ENCODE data around the gene PGD. TPM values are rescaled to one million over a fixed set of nuclear protein-coding genes. Genes with fewer than 3 reads are reported as not detected.

Gene PGD
- total RNA-seq, 1 experiment from 2014 or later: 70.6 TPM

GRCh38 chr1:10428984-10429383 lies 30.1 kb downstream of the PGD start:
- POLR2A ChIA-PET: interaction anchor here (0.7 to 4.8 kb wide), 5 partner anchors 28 to 486 kb away, joined by 3 to 73 read pairs (median 3); partner anchors contain the start of genes LZIC and NMNAT1
- H3K9me3 Mint-ChIP-seq (ENCODE audit: unreplicated experiment): no peaks in the 10 kb centered on the region
- no TSS peak for BruUV-seq (replicated peaks)
- H3K4me1 Mint-ChIP-seq (ENCODE audit: insufficient read depth, unreplicated experiment): peaks cover 10% of the 10 kb centered on the region
- no peak overlapping the region for H3K27ac Mint-ChIP-seq (ENCODE audit: low read depth, unreplicated experiment)
- H3K27me3 Mint-ChIP-seq (ENCODE audit: insufficient read depth, unreplicated experiment): no peaks in the 10 kb centered on the region
- intact Hi-C loops (cut with micrococcal nuclease): loop anchor here (1.0 to 5.0 kb wide), 3 partner anchors 52 to 562 kb away; partner anchors contain the start of gene KIF1B
- no peak for TF ChIP-seq CTCF (IDR thresholded peaks at IDR 0.05; ENCODE audit: unreplicated experiment)
- CTCF ChIA-PET: interaction anchor here (0.5 to 8.2 kb wide), 23 partner anchors 9 to 803 kb away, joined by 3 to 119 read pairs (median 4); partner anchors contain the start of genes CORT and KIF1B
- peaks cover 5% of the 10 kb centered on the region for H3K36me3 Mint-ChIP-seq (ENCODE audit: insufficient read depth, unreplicated experiment)
- peak overlapping the region; percentile 89 for H3K4me3 Mint-ChIP-seq (ENCODE audit: unreplicated experiment)
- DNase-seq (ENCODE audit: unreplicated experiment): no peak

- ChIA-PET CTCF (interaction anchor here (0.5 to 8.2 kb wide), 32 partner anchors 9 to 804 kb away, joined by 3 to 119 read pairs (median 4); partner anchors contain the start of genes KIF1B and PEX14), POLR2A (interaction anchor here (0.6 to 4.8 kb wide), 9 partner anchors 20 to 237 kb away, joined by 3 to 73 read pairs (median 5); partner anchors contain the start of genes CORT, PEX14 and PGD)
- no peak for DNase-seq (ENCODE audit: unreplicated experiment)
- Mint-ChIP-seq H3K4me1 (ENCODE audit: insufficient read depth, unreplicated experiment) (peaks cover 10% of the 10 kb centered on the region), H3K27me3 (ENCODE audit: insufficient read depth, unreplicated experiment) (no peaks in the 10 kb centered on the region), H3K36me3 (ENCODE audit: insufficient read depth, unreplicated experiment) (peaks cover 5% of the 10 kb centered on the region), H3K4me3 (ENCODE audit: unreplicated experiment) (peak overlapping the region; percentile 89), H3K27ac (ENCODE audit: low read depth, unreplicated experiment) (peak overlapping the region; percentile 87), H3K9me3 (ENCODE audit: unreplicated experiment) (no peaks in the 10 kb centered on the region)
- TF ChIP-seq CTCF (IDR thresholded peaks at IDR 0.05; ENCODE audit: unreplicated experiment): no peak
- intact Hi-C loops (cut with micrococcal nuclease): loop anchor here (2.0 to 5.0 kb wide), 2 partner anchors 487 to 563 kb away; partner anchors contain the start of genes LZIC and NMNAT1
- TSS peak; percentile 45 for BruUV-seq (replicated peaks)
Measured at GRCh38 chr1:10429868-10430215, 31.0 kb downstream of the PGD start.

- H3K9me3 Mint-ChIP-seq (ENCODE audit: unreplicated experiment): no peaks in the 10 kb centered on the region
- peak; percentile 88 for DNase-seq (ENCODE audit: unreplicated experiment)
- intact Hi-C loops (cut with micrococcal nuclease): loop anchor here (2.0 kb wide), 1 partner anchor 488 kb away; the partner anchor contains the start of genes LZIC and NMNAT1
- CTCF ChIA-PET: interaction anchor here (0.5 to 8.2 kb wide), 32 partner anchors 9 to 505 kb away, joined by 3 to 119 read pairs (median 4); partner anchors contain the start of genes KIF1B and PEX14
- no TSS peak for BruUV-seq (replicated peaks)
- peaks cover 5% of the 10 kb centered on the region for H3K36me3 Mint-ChIP-seq (ENCODE audit: insufficient read depth, unreplicated experiment)
- H3K4me3 Mint-ChIP-seq (ENCODE audit: unreplicated experiment): peak within 1 kb of the TSS; percentile 89
- peaks cover 10% of the 10 kb centered on the region for H3K4me1 Mint-ChIP-seq (ENCODE audit: insufficient read depth, unreplicated experiment)
- POLR2A ChIA-PET: interaction anchor here (0.6 to 4.8 kb wide), 16 partner anchors 19 to 545 kb away, joined by 3 to 73 read pairs (median 4); partner anchors contain the start of genes CORT, DFFA, KIF1B and PEX14
- no peaks in the 10 kb centered on the region for H3K27me3 Mint-ChIP-seq (ENCODE audit: insufficient read depth, unreplicated experiment)
- peak within 1 kb of the TSS; percentile 87 for H3K27ac Mint-ChIP-seq (ENCODE audit: low read depth, unreplicated experiment)
- TF ChIP-seq CTCF (IDR thresholded peaks at IDR 0.05; ENCODE audit: unreplicated experiment): peak; percentile 98
Measured at GRCh38 chr1:10430216-10431069, 31.6 kb downstream of the PGD start, which contains the start of gene CENPS. CENPS (plus strand) TSS chr1:10430433; CDS start chr1:10430518, 85 bp downstream.

All from MCF 10A (cell line).